ENCODE results near the gene EPN2. TPM values are rescaled to one million over a fixed set of nuclear protein-coding genes. Genes with fewer than 3 reads are reported as not detected.
A peak's percentile ranks its signal among the peaks of the same experiment; 100 is the strongest.

EPN2 gene
- total RNA-seq, 1 donor from 2014 or later = 29.9 TPM

DNA sequence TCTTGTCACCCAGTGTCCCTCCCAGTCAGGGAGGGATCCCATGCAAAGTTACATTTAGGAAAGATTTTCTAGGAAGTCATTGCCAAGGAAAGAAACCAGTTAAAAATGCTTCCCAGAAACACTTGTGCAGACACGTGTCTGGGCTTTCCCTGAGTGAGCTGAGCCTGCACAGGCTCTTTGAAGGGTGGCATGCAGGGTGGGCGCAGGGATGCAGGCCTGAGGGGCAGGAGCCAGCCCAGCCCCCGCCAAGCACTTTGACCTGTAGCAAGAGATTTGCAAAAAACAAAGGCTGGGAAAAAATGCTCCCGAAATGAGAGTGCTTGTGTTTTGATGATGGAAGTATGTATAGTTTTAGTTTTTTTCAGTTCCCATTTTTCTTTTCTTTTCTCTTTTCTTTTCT, 73.0 kb downstream of the EPN2 start:
- DNase-seq (ENCODE audit: low read depth) = no peak

DNA sequence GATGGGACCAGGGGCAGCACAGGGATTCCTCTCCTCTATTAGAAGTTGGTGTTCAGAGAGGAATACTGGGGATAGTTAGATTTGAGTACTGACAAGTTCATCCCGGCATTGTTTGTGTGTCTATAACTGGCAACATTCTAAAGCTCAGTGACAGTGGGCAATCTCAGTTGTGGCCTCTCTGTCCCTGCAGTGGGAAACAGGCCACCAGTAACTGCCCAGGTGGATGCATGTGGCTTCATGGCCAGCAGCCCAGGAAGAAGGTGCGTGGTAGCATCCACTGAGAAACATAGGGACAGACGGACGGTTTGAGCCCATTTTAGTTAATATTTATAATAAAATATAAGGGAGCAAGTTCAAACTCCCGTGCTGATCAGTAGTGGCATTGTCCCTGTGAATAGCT, 73.8 kb downstream of the EPN2 start:
- DNase-seq (ENCODE audit: low read depth) = no peak

DNA sequence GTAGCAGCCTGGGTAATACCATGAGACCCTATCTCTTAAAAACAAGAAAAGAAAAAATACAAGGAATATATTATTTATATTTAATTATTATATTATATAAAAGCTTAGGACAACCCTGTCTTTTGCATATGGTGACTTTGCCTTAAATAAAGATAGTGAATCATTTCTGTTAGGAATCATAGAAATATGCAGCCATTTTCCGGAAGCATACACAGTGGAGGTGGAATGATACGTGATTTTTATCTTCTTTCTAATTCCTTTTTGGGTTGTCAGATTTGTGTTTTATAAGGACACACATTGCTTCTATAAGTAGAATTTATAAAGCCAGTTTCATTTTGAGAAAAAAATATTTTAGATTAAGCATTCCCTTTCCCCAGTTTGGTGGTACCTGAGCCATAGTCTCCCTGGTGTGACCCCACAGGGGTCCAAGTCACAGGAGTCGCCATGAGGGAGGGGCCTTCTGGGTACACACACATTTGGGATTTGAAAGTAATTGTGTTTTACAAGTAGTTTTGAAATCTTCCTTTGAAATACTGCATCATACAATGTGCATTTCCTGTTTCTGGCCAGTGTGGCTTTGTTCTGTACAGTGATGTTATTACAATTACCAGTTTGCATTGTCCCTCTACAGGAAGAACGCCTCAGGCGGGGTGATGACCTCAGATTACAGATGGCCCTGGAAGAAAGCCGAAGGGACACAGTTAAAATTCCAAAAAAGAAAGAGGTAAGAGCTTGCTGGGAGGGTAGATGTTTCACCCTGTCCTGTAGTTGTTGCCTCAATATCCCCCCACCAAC, 74.5 kb downstream of the EPN2 start:
- DNase-seq (ENCODE audit: low read depth) = no peak

DNA sequence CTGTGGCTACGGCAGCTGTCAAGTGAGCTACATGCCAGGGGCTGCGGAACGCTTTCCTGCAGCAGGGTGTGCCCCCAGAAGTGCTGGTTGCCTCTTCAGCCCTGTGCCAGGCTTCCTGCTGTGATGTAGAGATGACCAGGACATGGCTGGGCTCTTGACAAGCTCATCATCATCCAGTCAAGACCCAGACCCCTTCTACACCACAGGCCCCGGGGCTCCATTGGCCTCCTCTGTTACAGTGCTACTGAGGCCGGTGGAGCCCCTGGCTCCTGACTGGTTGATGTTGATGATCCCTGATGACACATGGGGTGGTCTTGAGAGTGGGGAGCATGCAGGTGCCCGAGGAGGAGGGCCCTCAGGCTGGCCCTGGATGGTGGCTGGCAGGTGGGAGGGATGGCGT, 75.2 kb downstream of the EPN2 start:
- DNase-seq (ENCODE audit: low read depth) = no peak

DNA sequence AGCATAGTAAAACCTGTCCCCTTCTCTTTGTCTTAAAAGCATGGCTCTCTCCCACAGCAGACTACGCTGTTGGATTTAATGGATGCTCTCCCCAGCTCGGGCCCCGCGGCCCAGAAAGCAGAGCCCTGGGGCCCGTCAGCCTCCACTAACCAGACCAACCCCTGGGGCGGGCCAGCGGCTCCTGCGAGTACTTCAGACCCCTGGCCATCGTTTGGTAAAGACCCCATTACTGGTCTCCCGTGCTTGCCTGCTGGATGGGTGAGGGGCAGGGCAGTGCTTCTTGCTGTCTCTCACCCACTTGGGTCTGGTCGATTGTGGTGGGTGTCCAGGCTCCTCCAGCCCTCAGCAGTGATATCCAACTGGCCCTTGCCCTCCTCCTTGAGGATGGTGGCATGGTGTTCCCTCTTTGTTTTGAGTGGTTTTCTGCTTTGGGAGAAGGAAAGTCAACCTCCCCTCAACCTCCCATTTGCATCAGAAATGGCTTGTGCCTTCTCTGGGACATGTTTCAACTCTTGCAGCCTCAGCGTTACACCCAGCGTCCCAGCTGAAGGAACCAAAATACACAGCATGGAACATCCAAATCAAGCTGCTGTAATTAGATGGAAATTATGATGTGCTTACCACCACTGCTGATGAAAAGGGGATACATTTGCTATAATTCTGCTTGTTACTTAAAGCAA, 76.0 kb downstream of the EPN2 start:
- DNase-seq (ENCODE audit: low read depth) = no peak

DNA sequence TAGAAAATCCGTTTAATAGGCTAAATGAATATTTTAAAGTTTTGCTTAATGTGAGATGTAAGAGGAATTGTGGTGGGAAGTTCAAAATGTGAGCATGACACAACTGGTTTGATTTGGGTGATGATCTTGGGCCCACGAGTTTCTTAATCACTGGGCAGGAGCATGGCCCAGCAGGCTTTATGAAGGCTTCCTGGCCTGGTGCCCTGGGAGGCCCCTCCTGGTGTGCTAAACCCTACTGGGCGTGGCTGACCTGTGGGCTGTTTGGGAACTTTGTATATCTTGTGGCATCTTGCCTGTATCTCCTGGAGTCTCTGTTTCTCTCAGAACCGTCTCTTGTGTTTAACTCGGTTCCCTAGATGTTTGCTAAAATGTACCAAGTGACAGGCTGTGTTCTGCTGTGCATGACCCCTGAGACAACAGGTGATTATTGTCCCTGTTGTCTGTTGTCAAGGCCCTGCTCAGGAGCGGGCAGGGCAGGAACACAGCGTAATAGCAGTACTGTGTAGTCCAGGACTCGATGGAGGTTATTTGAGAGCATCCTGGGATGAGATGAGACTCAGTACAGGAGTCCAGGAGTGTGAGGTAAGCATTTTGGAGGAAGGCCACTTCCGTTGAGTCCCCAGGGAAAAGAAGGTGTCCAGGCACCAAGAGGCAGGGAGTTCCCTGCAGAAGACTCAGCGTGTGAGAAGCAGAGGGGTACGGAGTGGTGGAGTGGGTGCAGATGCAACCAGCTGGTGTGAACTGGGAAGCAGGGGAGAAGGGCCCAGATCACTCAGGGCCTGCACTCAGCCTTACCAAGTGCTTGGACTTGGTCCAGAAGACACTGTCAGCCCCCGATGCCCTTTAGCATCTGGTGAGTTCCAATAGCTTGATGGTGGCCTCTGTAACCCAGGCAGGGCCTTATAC, 76.8 kb downstream of the EPN2 start:
- DNase-seq (ENCODE audit: low read depth) = peak; percentile 33

DNA sequence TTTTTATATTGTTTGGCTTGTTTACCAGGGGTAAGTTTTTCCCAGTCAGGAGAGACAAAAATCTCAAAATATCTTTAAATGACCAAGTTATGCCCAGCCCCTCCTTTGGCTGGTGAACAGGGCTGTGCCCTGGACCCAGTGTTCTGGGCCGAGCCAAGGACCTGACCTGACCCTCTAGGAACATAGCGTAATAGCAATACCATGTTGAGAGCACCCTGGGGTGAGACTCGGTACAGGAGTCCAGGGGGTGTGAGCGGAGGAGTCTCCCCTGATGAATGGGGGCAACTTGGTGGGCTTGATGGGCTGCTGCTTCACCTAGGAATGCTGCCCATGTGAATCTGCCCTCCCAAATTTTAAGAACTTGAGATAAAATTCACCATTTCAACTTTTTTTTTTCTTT, 77.9 kb downstream of the EPN2 start:
- no peak for DNase-seq (ENCODE audit: low read depth)

DNA sequence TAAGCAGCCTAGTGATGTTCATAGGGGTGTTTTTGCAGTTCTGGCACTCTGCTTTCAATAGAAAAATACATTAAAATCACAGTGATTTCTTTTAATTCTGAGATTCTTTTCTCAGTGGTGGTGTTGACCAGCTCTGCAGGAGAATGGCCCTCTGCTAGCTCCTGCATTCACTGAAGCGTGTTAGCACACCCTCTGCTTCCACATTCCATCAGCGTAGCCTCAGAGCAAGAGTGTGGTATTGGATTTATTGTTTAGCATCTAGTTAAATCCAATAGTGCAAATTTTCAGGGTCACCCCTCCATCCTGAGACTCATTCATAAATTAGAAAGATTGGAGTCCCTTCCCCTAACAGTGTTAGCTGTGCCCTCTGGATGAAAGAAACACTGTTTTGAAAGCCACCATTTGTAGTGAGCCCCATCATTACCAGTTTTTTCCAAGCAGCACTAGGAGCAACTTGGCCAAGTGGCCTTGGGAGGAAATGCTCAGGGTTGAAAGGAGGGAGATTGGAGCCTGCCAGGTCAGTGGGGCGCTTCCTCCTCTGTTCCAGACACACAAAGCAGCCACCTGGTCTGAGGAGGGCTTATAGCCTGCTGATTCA, 79.7 kb downstream of the EPN2 start:
- peak; percentile 83 for DNase-seq (ENCODE audit: low read depth)

DNA sequence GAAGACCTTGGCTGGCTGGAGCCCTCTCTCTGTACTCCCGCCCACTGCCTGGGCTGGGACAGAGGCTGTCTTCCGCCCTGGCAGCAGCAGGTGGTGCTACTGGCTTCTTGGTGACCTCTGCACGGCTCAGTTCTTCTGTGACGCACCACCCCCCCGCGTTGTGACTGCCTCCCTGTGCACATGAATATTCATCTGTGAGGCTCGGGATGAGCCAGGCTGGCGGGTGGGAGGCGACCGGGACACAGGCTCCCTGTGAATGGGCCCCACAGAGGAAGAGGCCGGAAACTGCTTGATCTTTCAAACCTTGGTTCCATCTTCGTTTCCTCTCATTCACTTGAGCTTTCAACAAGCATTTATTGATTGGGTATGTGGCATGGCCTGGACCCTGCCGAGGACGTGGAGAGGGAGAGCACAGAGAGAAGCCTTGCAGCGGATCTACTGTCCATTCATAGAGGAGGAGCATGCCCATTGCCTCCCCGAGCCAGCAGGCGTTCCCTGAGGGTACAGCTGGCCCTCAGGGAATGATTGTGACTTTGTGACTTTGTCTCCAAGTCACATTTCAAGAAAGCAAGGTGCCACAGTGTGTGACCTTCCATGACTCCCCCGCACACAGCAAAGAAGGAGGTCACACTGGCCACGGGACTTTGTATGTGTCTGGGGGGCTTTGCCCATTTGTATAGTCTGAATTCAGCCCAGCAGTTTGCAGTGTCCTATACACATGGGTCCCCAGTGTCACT, 80.4 kb downstream of the EPN2 start:
- DNase-seq (ENCODE audit: low read depth) = peak; percentile 89

DNA sequence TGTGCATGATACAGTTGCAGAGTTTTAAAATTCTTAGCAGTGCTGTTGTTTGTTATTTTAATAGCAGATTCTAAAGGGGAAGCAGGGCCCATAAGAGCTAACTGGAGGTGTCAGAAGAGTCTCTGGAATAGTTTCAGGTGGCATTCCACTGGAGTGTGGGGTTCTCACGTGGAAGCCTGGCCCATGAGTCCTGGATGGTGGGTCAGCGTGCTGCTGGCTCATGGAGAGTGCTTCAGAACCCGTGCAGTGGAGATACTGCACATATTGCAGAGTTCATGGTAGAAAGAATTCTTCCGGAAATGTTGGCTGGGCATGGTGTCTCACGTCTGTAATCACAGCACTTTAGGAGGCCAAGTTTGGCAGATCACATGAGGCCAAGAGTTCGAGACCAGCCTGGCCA, 81.4 kb downstream of the EPN2 start:
- no peak for DNase-seq (ENCODE audit: low read depth)

DNA sequence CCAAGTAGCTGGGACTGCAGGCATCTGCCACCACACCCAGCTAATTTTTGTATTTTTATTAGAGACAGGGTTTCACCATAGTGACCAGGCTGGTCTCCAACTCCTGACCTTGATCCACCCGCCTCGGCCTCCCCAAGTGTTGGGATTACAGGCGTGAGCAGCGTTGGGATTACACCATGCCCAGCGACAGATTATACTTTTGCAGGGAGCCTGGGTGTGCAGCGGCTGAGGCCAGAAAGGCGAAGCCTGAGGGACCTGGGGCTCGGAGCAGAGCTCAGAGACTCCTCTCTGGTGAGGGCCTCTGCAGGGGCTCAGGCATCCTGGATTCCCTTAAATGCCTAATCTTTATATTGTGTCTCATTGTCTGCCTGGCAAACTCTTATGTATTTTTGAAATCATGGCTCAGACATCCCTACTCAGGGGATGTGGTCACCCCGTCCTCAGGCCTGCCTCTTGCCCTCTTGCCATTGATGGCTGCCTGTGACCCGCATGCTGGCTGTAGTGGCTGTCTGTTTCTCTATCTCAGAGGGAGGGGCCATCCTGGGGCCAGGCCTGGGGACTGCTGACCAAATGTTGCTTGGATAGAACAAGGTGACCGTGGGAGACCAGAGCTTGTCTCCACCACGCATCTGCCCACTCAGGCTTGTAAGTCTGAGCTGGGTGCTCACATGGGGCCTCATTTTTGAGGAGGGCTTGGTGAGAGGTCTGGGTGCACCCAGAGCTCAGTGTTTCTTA, 82.8 kb downstream of the EPN2 start:
- no peak for DNase-seq (ENCODE audit: low read depth)

DNA sequence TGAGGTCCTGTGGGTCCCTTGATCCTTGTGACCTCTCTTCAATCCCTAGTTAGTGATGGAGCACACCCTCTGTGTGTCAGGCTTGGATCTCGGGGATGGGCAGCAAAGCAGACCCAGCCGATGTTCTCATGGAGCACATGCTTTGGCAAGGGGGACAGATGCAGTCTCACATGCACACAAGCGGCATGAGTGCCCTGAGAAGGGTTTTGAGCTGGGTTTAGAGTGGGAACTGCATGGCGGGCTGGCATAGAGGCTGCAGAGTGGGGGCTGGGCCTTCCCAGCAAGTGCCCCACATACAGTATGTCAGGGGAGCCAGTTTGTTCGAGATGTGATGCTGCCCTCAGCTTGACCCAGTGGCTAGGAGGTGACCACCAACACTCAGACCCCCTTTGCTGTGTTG, 83.7 kb downstream of the EPN2 start:
- no peak for DNase-seq (ENCODE audit: low read depth)

DNA sequence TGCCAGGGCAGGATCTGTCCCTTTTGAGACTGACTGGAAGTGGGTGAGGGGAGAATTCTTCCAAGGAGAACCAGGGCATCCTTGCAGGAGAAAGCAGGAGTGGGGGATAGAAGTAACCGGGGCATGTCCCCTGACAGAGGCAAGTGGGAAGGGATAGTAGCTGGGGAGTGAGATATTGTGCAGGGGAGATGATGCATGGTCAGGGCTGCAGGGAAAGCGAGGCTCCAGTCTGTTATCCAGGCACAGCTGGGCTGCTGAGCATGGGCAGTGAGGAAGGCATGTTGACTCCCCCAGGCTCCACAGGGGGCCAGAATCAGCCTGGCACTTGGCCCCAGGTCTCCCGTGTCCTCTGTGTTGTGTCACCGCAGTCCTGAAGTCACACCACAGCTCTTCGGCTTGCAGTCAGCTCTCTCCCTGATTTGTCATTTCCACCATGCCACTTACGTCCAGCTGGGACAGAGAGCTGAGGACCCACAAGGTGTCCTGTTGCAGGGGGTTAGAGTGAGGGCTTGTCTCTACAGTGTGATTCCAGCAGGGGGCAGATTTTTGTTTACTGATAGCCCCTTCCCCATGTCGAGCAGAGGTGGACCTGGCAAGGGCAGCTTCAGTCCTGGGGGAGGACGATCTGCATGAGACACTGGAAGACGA, 84.4 kb downstream of the EPN2 start:
- DNase-seq (ENCODE audit: low read depth) = no peak

DNA sequence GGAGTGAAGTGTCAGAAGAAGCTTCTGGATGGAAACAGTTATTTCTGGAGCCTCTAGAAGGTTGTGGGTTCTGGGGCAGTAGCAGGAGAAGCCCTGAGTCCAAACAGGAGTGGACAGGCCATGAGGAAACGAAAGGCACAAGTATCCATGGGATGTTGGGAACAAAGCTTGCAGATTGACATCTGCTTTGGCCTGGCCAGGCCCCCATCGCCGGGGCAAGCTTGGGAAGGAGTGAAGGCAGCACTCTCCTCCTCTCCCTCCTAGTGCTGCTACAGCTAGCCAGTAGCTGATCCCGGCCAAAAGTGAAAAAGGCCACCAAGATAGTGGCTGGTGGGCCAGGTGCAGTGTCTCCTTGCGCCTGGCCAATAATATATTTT, 85.0 kb downstream of the EPN2 start:
- no peak for DNase-seq (ENCODE audit: low read depth)

DNA sequence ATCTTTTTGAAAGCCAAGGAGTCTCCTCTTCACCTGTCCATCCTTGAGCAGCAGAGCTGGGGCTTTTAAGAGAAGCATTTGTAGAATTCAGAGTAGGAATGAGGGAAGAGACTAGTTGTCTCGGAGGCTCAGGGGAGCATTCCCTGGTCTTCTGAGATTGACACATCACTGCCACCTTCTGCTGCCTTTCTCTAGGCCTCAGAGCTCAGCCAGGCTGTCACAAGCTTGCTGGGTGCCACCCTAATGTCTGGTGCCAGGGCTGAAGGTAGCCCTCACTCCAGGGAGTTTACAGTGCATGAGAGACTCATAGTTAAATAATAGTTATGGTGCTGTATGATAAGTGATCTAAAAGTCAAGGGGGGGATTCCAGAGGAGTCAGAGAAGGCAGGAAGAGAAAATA, 85.7 kb downstream of the EPN2 start:
- no peak for DNase-seq (ENCODE audit: low read depth)

DNA sequence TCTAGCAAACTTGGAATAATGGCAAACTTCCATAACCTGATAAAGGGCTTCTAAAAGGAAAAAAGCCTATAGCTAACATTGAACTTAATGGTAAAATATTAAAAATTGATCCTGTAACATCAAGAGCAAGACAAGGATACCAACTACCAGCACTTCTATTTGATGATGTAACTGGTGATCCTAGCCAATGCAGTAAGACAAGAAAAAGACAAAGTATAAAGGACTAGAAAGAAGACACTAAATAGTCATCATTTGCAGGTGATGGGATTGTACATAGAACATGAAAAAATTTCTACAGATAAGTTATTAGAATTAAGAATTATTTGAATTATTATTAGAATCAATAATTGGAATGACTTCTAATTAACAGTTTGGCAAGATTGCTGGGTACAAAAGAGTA, 88.4 kb downstream of the EPN2 start:
- DNase-seq (ENCODE audit: low read depth) = no peak

DNA sequence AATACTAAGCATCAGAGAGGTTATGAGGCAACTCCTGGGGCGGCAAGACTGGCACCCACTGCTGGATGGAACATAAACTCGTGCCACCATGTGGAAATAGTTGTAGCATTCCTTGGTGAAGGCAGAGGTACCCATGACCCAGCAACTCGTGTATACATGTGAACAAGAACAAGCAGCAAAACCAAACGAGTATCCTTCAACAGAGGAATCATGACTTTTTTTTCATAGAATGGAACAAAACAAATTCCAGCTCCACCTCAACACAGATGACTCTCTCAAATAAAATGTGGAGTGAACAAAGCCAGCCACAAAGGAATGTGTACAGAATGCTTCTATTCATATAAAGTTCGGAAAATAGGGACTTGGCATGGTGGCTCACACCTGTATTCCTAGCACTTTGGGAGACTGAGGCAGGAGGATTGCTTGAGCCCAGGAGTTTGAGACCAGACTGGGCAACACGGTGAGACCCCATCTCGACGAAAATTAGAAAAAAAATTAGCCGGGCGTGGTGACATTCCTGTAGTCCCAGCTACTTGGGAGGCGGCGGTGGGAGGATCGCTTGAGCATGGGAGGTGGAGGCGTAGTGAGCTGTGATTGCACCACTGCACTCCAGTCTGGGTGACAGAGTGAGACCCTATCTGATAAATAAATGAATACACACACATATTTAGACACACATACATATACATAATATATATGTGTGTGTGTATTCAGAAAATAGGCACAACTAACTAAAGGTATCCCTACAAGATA, 90.0 kb downstream of the EPN2 start:
- peak; percentile 99 for DNase-seq (ENCODE audit: low read depth)

DNA sequence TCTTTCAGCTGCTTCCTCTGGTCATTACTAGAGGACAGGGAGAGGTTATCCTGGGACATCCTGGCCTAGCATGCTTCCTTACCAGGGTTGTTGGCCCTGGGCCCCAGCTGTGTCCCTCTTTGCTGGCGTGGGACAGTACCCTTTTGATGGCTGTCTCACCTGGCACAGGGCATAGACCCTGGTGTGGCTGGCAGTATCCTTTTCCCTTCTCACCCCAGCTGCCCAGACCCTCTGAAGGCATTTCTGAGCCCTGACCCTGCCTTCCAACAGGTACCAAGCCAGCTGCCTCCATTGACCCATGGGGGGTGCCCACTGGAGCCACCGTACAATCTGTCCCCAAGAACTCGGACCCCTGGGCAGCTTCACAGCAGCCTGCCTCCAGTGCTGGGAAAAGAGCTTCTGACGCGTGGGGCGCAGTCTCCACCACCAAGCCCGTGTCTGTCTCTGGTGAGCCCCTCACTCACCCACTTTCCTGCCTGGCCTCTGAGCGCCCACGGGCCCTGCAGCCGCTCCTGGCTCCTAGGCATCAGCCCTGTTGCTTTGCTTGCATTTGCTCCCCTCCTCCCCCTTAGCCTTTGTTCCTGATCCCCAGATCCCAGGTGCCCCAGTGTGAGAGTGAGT, 91.4 kb downstream of the EPN2 start:
- DNase-seq (ENCODE audit: low read depth) = no peak

DNA sequence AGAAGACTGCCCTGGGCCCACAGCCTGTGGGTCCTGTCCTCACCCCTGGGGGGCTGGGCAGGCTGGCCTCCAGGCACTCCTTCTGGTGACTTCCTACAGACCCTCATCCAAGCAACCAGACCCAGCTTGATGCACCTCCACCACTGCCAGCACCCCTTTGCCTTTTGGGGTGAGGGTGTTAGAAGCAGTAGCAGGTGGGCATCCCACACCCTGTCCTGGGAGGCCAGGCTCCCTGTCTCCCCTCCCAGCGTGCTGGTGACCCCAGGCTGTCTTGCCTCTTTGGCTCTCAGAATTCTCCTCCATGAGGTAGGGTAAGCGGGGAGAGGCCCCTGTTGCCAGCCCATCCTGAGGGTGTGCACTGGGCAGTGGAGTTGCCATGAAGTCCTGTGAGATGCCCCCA, 92.0 kb downstream of the EPN2 start:
- no peak for DNase-seq (ENCODE audit: low read depth)
